Head of caudate nucleus (tissue), 42 donors: ENCODE data around the gene GARIN5A.
"Not testable (repeated sequence)": the region's sequence is repeated elsewhere in the genome, so short reads cannot be mapped to it uniquely, and the experiment has no call there.

Source experiments
- DNase-seq, 42 donors: peaks; one replicate each; pipeline versions ENCODE4 v3.0.0 to v3.0.0-alpha.2; 2020 to 2021; ENCODE audit warnings: mixed read lengths in 7 of 42
- intact Hi-C: fragments of 100-400 bp; cut with DNase I; formaldehyde crosslinking; loops from one replicate; pipeline ENCODE4 v1.15.0; 2022

Gene GARIN5A

GRCh38 chr19:50475736-50476223 is 868 bp downstream of the GARIN5A start:
- intact Hi-C loops, result loop anchor here (2.0 to 5.0 kb wide), 2 partner anchors 35 to 93 kb away; partner anchors contain the start of genes JOSD2 and POLD1
- peak in 1 of 42 donors; percentile 10 for DNase-seq

GRCh38 chr19:50475101-50475568 is 1.5 kb downstream of the GARIN5A start:
- DNase-seq, result peak in 1 of 42 donors; percentile 30
- intact Hi-C loops, result loop anchor here (5.0 kb wide), 1 partner anchor 93 kb away; the partner anchor contains the start of gene POLD1

GRCh38 chr19:50473336-50473735 is 3.3 kb downstream of the GARIN5A start:
- DNase-seq, intact Hi-C loops: not testable (repeated sequence)

GRCh38 chr19:50468818-50469217 is 7.8 kb downstream of the GARIN5A start:
- DNase-seq, result no peak
- intact Hi-C loops, result no loop called here

GRCh38 chr19:50467566-50467965 is 9.1 kb downstream of the GARIN5A start:
- intact Hi-C loops, result no loop called here
- no peak for DNase-seq

GRCh38 chr19:50466706-50467039 is 10.0 kb downstream of the GARIN5A start:
- DNase-seq, result no peak
- intact Hi-C loops, result no loop called here

- intact Hi-C loops, result no loop called here
- peak in 1 of 42 donors; percentile 59 for DNase-seq
Observed at GRCh38 chr19:50465986-50466705, 10.5 kb downstream of the GARIN5A start.

- intact Hi-C loops, result no loop called here
- DNase-seq, result no peak
Observed at GRCh38 chr19:50465000-50465399, 11.6 kb downstream of the GARIN5A start.

GRCh38 chr19:50464348-50464747 is 12.3 kb downstream of the GARIN5A start:
- intact Hi-C loops, result no loop called here
- DNase-seq, result no peak

GRCh38 chr19:50462970-50463369 is 13.7 kb downstream of the GARIN5A start:
- no peak for DNase-seq
- intact Hi-C loops, result no loop called here

- DNase-seq, result peak in 41 of 42 donors; percentile 26 to 83 (median 60)
- intact Hi-C loops, result no loop called here
Observed at GRCh38 chr19:50461066-50461875, 15.4 kb downstream of the GARIN5A start.

GRCh38 chr19:50460161-50460765 is 16.4 kb downstream of the GARIN5A start:
- intact Hi-C loops, result no loop called here
- no peak for DNase-seq

GRCh38 chr19:50459638-50460037 is 17.0 kb downstream of the GARIN5A start:
- intact Hi-C loops, result no loop called here
- DNase-seq, result no peak

- DNase-seq, result no peak
- intact Hi-C loops, result no loop called here
Observed at GRCh38 chr19:50459067-50459456, 17.6 kb downstream of the GARIN5A start.

GRCh38 chr19:50458396-50459066 is 18.1 kb downstream of the GARIN5A start:
- intact Hi-C loops, result no loop called here
- no peak for DNase-seq

- DNase-seq, result no peak
- intact Hi-C loops, result no loop called here
Observed at GRCh38 chr19:50457300-50457699, 19.3 kb downstream of the GARIN5A start.

- intact Hi-C loops, result no loop called here
- DNase-seq, result no peak
Observed at GRCh38 chr19:50455992-50456391, 20.7 kb downstream of the GARIN5A start.

GRCh38 chr19:50453243-50453642 is 23.4 kb downstream of the GARIN5A start:
- intact Hi-C loops, result no loop called here
- DNase-seq, result no peak

GRCh38 chr19:50451223-50451534 is 25.5 kb downstream of the GARIN5A start:
- no peak for DNase-seq
- intact Hi-C loops, result no loop called here
